HepG2 (cell line): ENCODE measurements around the gene ALG14. TPM values are rescaled to one million over a fixed set of nuclear protein-coding genes. Genes with fewer than 3 reads are reported as not detected.

Experiments
- ASH2L ChIP-seq: fragments of 300-600, 200-600 bp; sonication (generic); IDR thresholded peaks from 2 replicates; pipeline ENCODE4 v1.7.0; 2017; ENCODE audit warnings: low read depth, mild to moderate bottlenecking, moderate library complexity, mixed read lengths, low read length; ENCODE audit not compliant: insufficient read length
- CBX5 ChIP-seq: sonication (generic); formaldehyde crosslinking; IDR thresholded peaks from 2 replicates; pipeline ENCODE4 v1.4.0; 2020; ENCODE audit warnings: missing genetic modification reagents, borderline replicate concordance
- EZH2 ChIP-seq: conservative IDR thresholded peaks from 2 replicates; pipeline ENCODE4 v1.6.1; 2012; ENCODE audit warnings: mild to moderate bottlenecking, low read depth, low read length, moderate library complexity
- GLI4 ChIP-seq: sonication (generic); formaldehyde crosslinking; IDR thresholded peaks from 2 replicates; pipeline ENCODE4 v1.5.1; 2020; ENCODE audit warnings: missing genetic modification reagents, mild to moderate bottlenecking, moderate library complexity, borderline replicate concordance
- MIXL1 ChIP-seq: IDR thresholded peaks from 2 replicates; pipeline ENCODE4 v1.6.1; 2016
- NBN ChIP-seq: fragments of 450-650 bp; conservative IDR thresholded peaks from 2 replicates; pipeline ENCODE4 v1.6.1; 2017
- PCBP1 ChIP-seq: fragments of 200-400 bp; formaldehyde crosslinking; IDR thresholded peaks from 2 replicates; pipeline ENCODE4 v1.6.1; 2017; ENCODE audit warnings: mild to moderate bottlenecking, low read depth, low read length, borderline replicate concordance
- SIX4 ChIP-seq: sonication (generic); formaldehyde crosslinking; IDR thresholded peaks from 2 replicates; pipeline ENCODE4 v1.4.0; 2020; ENCODE audit warnings: missing genetic modification reagents
- SP2 ChIP-seq: sonication (generic); formaldehyde crosslinking; IDR thresholded peaks from 2 replicates; pipeline ENCODE4 v1.5.1; 2020; ENCODE audit warnings: mild to moderate bottlenecking, missing genetic modification reagents
- ZNF180 ChIP-seq: sonication (generic); formaldehyde crosslinking; IDR thresholded peaks from 2 replicates; pipeline ENCODE4 v1.4.0; 2020; ENCODE audit warnings: low read depth, missing genetic modification reagents, borderline replicate concordance
- ZNF232 ChIP-seq: sonication (generic); formaldehyde crosslinking; IDR thresholded peaks from 2 replicates; pipeline ENCODE4 v1.4.0; 2020; ENCODE audit warnings: missing genetic modification reagents, borderline replicate concordance
- ZNF274 ChIP-seq: sonication (generic); formaldehyde crosslinking; IDR thresholded peaks from 2 replicates; pipeline ENCODE4 v1.5.1; 2020; ENCODE audit warnings: mild to moderate bottlenecking, missing genetic modification reagents
- ZSCAN31 ChIP-seq: sonication (generic); formaldehyde crosslinking; IDR thresholded peaks from 2 replicates; pipeline ENCODE4 v1.5.0; 2020; ENCODE audit warnings: low read depth, mild to moderate bottlenecking, missing genetic modification reagents
- polyA plus RNA-seq, 8 experiments: library from polyadenylated mRNA; depleted of rRNA in 3 of 8; stranded (reverse) in 7 of 8; unstranded in 1 of 8; fragments of >200 nt; fragmentation: Illumina TruSeq in 4 of 8; extraction: Trizol in 4 of 8; gene quantifications; 2 replicates each; pipeline versions ENCODE4 v1.2.1 to v1.2.3, GENCODE V29; 2011 to 2016; ENCODE audit warnings: low read depth in 4 of 8, missing spikeins in 1 of 8, mixed read lengths in 1 of 8; ENCODE audit not compliant: insufficient read depth in 1 of 8
- total RNA-seq, 5 experiments: library from RNA; depleted of rRNA; stranded (reverse); fragments of >200 nt; fragmentation: Illumina TruSeq; extraction: Trizol; gene quantifications; 2 replicates each; pipeline ENCODE4 v1.2.3, GENCODE V29; 2016; ENCODE audit warnings: low read depth in 1 of 5
- TF ChIP-seq, protein P1 (sequence below): IDR thresholded peaks from 2 replicates; pipeline ENCODE4 v1.6.1; 2018; ENCODE audit warnings: missing genetic modification reagents, mild to moderate bottlenecking, missing compliant biosample characterization
- TF ChIP-seq, protein P2 (sequence below): sonication (generic); formaldehyde crosslinking; IDR thresholded peaks from 2 replicates; pipeline ENCODE4 v1.4.0; 2020; ENCODE audit warnings: mild to moderate bottlenecking, missing genetic modification reagents
- TF ChIP-seq, protein P3 (sequence below): sonication (generic); formaldehyde crosslinking; IDR thresholded peaks from 2 replicates; pipeline ENCODE4 v1.4.0; 2020; ENCODE audit warnings: missing genetic modification reagents, borderline replicate concordance
- TF ChIP-seq, protein P4 (sequence below): sonication (generic); formaldehyde crosslinking; IDR thresholded peaks from 2 replicates; pipeline ENCODE4 v1.8.0; 2022; ENCODE audit warnings: missing genetic modification reagents, low read depth, mild to moderate bottlenecking, borderline replicate concordance

Gene ALG14
- total and polyA plus RNA-seq, 2 of the 13 experiments (the other 11 are each of a cell fraction or from before 2014, with no cell fraction given), result 4.5 to 12.7 TPM

DNA sequence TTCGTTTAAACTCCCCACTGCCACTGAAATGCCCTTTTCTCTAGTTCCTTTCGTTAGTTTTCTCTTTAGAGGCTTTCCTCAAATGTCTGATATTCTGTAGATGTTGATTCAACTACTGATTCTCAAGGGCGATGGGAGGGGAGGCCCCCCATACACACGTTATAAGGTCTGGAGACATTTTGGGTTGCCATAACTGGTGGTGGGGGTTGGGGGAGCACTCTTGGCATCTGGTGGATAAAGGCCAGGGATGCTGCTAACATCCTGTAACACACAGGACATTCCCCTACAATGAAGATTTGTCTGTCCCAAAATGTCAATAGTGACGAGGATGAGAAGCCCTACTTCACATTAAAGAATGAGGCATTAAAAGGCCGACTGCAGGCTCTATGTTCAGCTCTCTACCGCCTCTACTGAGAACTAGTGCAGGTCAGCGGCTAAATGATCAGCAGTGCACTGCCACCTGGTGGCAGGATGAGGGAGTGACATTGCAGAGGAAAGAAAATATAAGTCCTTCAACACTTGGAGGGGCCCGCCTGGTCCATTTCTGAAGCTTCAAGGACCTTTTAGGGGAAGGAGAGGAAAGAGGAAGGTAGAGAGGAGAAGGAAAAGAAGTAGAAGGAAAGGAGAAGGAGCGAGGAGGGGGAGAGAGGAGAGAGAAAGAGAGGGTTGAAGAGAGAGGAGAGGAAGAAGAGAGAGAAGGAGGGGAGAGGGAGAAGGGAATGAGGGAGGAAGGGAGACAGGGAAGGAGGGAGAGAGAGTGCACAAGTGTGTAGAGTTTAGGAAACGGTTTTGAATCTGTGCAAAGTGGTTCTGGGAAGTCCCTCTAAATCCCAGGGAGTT is 29.4 kb downstream of the ALG14 start (continued):
- TF ChIP-seq SIX4 (no peak), NBN (0 out of 2 replicates have a peak, but pooled peaks have one; percentile 61), PCBP1 (no peak), EZH2 (no peak), MIXL1 (peak; percentile 77; the same call in 1 of the 2 replicates), ZNF180 (no peak), ZSCAN31 (no peak), SP2 (CRISPR knock-in tag) (no peak), ZNF274 (CRISPR knock-in tag) (no peak), GLI4 (CRISPR knock-in tag) (no peak), CBX5 (0 out of 2 replicates have a peak, but pooled peaks have one; percentile 40), ASH2L (peak; percentile 16), ZNF232 (CRISPR knock-in tag) (no peak)
- TF ChIP-seq, protein P1, sequence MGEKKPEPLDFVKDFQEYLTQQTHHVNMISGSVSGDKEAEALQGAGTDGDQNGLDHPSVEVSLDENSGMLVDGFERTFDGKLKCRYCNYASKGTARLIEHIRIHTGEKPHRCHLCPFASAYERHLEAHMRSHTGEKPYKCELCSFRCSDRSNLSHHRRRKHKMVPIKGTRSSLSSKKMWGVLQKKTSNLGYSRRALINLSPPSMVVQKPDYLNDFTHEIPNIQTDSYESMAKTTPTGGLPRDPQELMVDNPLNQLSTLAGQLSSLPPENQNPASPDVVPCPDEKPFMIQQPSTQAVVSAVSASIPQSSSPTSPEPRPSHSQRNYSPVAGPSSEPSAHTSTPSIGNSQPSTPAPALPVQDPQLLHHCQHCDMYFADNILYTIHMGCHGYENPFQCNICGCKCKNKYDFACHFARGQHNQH (CRISPR knock-in tag), result peak; percentile 40; the same call in 1 of the 2 replicates
- TF ChIP-seq, protein P2, sequence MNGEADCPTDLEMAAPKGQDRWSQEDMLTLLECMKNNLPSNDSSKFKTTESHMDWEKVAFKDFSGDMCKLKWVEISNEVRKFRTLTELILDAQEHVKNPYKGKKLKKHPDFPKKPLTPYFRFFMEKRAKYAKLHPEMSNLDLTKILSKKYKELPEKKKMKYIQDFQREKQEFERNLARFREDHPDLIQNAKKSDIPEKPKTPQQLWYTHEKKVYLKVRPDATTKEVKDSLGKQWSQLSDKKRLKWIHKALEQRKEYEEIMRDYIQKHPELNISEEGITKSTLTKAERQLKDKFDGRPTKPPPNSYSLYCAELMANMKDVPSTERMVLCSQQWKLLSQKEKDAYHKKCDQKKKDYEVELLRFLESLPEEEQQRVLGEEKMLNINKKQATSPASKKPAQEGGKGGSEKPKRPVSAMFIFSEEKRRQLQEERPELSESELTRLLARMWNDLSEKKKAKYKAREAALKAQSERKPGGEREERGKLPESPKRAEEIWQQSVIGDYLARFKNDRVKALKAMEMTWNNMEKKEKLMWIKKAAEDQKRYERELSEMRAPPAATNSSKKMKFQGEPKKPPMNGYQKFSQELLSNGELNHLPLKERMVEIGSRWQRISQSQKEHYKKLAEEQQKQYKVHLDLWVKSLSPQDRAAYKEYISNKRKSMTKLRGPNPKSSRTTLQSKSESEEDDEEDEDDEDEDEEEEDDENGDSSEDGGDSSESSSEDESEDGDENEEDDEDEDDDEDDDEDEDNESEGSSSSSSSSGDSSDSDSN (CRISPR knock-in tag), result no peak
- TF ChIP-seq, protein P3, sequence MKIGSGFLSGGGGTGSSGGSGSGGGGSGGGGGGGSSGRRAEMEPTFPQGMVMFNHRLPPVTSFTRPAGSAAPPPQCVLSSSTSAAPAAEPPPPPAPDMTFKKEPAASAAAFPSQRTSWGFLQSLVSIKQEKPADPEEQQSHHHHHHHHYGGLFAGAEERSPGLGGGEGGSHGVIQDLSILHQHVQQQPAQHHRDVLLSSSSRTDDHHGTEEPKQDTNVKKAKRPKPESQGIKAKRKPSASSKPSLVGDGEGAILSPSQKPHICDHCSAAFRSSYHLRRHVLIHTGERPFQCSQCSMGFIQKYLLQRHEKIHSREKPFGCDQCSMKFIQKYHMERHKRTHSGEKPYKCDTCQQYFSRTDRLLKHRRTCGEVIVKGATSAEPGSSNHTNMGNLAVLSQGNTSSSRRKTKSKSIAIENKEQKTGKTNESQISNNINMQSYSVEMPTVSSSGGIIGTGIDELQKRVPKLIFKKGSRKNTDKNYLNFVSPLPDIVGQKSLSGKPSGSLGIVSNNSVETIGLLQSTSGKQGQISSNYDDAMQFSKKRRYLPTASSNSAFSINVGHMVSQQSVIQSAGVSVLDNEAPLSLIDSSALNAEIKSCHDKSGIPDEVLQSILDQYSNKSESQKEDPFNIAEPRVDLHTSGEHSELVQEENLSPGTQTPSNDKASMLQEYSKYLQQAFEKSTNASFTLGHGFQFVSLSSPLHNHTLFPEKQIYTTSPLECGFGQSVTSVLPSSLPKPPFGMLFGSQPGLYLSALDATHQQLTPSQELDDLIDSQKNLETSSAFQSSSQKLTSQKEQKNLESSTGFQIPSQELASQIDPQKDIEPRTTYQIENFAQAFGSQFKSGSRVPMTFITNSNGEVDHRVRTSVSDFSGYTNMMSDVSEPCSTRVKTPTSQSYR (CRISPR knock-in tag), result no peak
- TF ChIP-seq, protein P4, sequence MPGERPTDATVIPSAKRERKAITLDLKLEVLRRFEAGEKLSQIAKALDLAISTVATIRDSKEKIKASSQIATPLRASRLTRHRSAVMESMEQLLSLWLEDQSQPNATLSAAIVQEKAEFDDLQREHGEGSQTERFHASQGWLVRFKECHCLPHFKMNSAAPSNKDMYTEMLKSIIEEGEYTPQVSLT (CRISPR knock-in tag), result no peak
